Kasumi-1 (cell line): ENCODE data around the gene FSD1.

Source experiments
- DNase-seq, 2 experiments: peaks; one replicate each; lab custom pipeline; 2025; lab: John Stamatoyannopoulos, UW

Gene FSD1

DNA sequence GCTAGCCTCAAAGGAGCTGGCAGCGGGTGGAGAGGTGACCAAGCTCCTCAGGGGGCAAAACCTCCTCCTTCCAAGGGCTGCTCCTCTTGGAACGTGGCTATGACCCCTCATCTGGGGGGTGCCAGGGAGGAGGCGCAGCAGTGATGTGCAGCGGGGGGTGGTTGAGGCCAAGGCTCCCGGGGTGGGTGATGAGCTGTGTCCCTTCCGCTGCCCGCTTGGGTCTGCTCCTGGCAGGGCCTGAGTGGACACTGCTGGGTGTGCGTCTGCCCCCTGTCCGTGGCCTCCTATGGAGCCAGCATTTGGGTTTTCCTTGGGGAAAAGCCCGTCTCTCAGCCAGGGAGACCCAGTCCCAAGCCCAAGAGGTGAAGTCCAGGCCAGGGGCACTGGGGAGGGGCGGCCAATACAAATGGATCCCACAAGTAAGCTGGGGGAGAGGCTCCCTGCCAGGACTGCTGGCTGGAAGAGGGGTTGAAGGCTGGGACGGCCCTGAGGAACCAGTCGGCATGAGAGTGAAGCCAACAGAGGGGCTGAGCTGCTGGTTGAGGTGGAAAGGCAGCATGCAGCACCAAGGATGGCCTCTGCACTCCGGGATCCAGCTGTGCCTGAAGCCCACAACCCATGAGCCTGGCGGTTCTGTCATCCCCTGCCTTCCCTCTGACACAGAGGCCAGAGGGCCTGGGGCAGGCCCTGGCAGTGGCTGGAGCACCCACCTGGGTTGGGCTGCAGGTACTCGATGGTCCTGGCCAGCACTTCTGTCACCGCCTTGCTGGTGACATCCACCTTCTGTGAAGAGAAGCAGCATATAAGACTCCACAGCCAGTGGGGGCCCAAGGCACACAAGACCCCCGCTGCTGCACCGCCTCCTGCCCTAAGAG, 61.6 kb downstream of the FSD1 start:
- no peak for DNase-seq

GRCh38 chr19:4366666-4367335, 62.4 kb downstream of the FSD1 start:
- no peak for DNase-seq

- DNase-seq: no peak
These were observed 62.9 kb downstream of the FSD1 start for GRCh38 chr19:4367336-4367723.

- DNase-seq: no peak
These were observed 63.4 kb downstream of the FSD1 start for GRCh38 chr19:4367781-4368127.

- no peak for DNase-seq
These were observed 63.9 kb downstream of the FSD1 start for GRCh38 chr19:4368128-4368820.

DNA sequence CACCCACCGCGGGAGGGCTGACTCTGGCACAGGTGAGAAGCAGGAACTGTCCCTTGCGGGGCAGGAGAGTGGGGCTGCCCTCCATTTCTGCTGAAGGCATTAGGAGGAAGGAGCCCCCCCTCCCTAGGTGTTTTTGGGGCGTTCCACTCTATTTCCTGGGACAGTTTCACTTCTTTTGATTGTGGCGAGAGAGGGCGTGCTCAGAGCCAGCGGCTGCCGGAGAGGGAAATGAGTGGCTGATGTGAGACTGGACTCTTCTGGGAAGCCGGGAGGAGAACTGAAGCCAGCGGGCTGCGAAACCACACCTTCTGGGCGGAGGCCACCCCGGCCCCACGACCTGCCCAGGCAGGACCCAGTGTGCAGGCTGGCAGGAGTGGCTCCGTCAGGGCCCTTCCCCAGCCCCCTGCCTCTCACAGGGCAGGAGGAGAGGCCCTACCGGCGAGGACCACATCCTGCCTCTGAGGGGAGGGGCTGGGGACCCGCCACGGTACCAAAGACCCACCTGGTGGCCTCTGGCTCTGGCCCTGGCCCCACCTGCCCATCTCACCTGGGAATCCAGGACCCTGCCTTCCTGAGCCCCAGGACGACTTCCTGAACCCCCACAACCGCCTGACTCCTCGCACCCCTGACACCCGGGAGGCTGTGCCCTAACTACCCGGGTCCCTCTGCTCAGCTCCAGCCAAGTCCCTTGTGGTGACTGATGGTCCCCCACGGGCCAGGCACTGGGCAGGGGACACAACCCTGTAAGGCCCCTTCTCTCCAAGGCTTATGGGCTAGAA, 64.9 kb downstream of the FSD1 start:
- no peak for DNase-seq

DNA sequence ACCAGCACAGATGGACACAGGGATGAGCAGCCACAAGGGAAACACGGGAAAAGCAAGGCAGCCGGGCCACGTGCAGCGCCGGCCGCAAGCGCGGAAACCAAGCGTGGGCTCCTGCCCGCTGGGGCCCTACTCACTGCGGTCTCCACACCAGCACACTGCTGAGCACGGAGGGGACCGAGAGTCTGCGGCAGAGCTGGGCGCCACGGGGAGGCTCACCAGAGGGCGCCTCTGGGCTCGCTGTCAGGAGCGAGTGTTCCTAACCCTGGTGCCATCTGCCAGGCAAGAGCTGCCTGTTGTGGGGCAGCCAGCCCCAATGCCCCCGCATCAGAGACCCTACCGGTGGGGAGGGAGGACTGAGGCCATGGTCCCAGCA, 65.5 kb downstream of the FSD1 start:
- peak; percentile 49 to 61 for DNase-seq

GRCh38 chr19:4370418-4371041, 66.1 kb downstream of the FSD1 start:
- no peak for DNase-seq

GRCh38 chr19:4371247-4372164, 67.1 kb downstream of the FSD1 start:
- DNase-seq: no peak

DNA sequence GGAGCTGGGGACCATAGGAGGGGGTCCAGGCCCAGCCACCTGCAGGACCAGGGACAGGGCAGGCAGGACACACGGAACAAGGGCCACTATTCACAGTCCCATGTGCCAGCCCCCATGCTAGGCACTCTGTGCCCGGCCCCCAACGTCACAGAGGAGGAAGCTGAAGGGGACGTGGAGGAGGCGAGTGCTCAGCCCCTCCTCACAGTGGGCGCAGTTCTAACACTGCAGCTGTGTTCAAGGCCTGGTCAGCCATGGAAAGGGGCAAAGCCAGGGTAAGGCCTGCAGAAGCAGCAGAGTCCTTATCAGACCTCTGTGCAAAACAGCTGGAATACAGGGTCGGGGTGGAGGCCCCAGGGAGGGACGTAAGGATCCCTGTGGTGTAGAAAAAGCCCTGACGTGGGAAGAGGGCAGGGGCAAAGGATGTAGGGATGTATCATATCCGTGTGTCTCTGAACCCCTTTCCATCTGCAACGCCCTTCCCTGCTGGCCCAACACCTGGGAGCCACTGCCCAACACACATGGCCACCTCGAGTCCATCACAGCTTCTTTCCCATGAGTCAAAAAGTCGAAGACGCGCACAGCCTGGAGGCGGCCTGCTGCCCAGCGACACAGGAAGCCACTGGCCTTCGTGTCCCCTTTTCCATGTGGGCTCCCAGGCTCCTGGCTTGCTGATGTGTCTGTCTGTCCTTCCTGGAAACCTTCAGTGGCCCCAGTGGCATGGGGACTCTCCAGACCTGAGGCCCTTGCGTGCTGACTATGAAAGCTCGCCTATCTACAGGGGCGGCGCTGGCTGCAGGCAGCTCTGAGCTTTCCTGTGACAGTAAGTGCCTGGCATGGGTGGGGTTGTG, 68.0 kb downstream of the FSD1 start:
- DNase-seq: no peak

DNA sequence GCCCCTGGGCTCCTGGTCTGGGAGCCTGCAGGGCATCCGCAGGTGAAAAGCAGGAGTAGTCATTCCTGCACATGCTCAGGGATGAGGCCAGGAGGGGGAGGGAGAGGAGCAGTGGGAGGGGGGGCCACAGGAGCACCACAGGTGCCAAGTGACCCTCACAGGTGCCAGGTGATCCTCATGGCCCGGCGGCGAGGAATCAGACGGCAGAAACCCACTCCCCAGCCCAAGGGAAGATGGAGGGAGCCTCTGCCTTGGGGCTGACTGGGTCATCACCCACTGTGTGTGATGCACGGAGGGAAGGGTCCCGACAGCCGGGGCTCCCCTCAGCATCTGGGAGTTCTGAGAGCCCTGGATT, 68.6 kb downstream of the FSD1 start:
- no peak for DNase-seq
